Hematopoietic multipotent progenitor cell treated with erythropoietin and hydrocortisone succinate and interleukin-3 and kit ligand, for 8 days (in vitro differentiated cells): ENCODE results near the gene COL9A2.

ENCODE experiments used
- DNase-seq: peaks from one replicate; pipeline ENCODE4 v3.0.0-alpha.2; 2015

COL9A2 gene

GRCh38 chr1:40301541-40302299, 15.4 kb downstream of the COL9A2 start:
- no peak for DNase-seq

DNA sequence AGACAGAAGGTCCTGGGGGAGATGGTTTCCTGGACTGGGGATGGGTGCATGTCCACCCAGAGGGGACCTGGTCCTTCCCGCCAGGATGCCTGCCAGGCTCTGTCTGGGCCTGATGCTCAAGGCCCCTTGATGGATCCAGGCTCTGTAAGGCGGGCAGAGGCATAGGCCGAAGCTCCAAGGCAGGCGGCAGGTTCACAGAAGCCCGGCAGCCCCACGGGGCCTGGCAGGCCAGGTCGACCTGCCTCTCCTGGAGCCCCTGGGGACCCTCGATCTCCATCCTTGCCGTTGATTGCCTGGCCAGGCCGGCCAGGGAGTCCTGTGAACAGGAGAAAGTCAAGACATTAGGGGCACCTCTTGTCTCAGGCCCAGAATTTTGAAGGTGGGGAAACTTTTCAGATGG, 16.0 kb downstream of the COL9A2 start:
- no peak for DNase-seq

DNA sequence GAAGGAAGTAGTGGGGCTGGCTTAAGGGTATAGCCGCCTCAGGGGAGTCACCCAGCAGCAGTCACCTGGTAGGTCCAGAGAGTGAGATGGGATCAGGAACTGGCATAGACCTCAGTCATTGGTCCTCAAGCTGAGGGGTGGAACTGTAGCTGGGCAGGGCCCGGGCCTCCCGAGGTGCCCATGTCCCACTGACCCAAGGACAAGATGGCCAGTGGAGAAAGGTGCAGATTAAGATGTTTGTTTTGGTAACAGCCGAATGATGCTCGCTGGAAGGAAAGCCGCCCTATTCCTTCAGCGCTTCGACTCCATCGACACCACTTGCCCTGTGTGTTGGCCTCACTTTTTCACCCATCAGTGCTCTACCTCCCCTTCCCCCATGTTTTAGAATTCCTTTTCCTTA, 16.4 kb downstream of the COL9A2 start:
- no peak for DNase-seq

DNA sequence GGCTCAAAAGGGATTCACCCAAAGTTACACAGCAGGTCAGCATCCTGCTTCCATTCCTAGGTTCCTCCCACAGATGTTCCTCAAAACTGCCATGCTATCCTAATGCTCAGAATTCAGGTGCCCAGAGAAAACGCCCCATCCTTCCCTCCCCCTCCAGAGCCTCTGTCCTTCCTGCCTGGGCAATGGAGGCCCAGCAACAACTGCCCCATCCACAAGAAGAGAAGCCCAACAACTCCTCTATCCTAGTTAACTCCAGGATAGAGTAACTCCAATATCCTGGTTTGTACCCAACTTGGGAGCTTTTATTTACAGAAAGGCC, 16.9 kb downstream of the COL9A2 start:
- DNase-seq, result no peak

DNA sequence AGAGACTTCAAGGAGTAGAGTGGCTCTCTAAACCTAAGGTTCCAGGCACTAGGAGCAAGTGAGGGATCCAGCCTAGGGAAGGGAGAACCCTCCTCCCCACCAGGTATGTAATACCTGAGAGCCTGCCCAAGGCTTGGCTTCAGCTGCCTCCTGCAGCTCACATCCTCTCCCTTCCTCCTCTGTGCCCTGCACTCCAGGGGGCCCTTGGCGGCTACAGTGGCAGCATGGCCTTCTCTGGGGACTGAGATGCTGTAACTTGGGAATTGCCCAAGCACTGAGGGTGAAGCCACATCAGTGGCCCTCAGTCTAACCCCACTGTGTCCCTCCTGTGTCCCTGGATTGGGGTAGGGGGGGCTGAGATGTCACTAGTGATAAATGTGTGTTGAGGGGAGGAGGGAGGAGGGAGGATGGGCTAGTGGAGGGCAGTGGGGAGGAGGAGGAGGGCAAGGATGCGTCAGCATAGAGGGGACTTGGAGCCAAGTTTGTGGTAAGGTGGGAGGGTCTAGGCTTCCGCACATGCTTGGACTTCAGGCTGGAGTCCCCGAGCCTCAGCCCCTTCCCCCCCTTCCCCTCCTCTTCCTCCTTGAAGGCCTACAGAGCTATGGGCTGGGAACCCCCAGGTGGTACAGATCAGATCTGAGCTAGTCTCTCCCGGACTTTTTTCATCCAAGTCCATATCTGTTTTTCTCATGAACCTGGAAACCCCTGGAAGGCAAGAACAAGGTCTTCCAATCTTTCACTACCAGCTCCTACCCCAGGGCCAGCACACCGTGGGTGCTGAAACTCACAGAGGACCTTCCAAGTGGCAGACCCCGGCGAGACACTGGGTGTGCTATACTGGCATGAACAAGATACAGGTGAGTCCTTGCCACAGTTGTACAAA, 17.5 kb downstream of the COL9A2 start:
- no peak for DNase-seq

GRCh38 chr1:40291293-40291692, 25.8 kb downstream of the COL9A2 start:
- DNase-seq, result no peak

GRCh38 chr1:40281853-40282252, 35.2 kb downstream of the COL9A2 start:
- no peak for DNase-seq

- DNase-seq, result no peak
These were observed 41.0 kb downstream of the COL9A2 start for GRCh38 chr1:40276122-40276521.

GRCh38 chr1:40274331-40274730, 42.8 kb downstream of the COL9A2 start:
- no peak for DNase-seq

DNA sequence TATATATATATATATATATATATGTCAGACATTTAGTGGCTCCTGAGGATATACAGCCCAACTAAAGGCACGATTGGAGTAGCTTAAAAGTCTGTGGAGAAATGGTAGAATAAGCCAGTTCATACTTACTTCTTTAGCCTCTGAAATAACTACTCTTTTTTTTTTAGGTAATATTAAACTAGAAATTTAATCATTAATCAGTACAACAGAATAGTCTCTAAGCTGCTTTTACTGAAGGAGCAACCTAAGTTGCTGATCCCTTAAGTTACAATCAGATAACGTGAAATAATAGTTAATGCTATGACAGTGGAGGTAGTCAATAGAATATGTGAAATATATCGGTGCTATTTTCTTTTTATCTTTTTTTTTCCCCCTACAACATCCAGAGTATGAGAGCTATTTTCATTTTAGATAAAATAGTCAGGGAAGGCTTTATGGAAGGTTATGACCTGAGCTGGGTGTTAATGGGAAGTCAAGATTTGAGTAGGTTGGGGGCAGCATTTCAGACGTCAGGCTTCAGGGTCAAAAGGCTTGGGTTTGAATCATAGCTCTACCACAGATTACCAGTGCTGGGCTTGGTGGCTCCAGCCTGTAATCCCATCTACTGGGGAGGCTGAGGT, 43.4 kb downstream of the COL9A2 start:
- no peak for DNase-seq

DNA sequence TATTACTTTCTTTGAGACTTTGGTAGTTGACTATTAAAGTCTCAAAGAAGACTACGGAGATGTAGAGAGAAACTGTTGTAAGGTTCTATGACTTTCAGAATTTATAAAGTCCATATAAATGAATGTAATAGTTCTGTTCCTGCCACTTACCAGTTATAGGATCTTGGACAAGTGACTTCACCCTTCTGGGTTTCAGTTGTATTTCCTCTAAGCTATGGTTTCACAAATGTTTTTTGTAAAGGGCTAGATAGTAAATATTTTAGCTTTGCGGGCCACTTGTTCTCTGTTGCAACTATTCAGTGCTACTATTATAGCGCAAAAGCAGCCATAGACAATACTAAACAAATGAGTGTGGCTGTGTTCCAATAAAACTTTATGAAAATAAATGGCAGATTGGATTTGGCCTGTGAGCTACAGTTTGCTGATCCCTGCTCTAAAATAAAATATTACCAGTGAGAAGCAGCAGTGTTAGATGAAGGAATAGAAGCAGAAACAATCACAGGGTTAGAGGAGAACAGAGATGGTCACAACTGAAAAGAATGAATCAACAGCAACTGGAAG, 44.4 kb downstream of the COL9A2 start:
- DNase-seq, result no peak

DNA sequence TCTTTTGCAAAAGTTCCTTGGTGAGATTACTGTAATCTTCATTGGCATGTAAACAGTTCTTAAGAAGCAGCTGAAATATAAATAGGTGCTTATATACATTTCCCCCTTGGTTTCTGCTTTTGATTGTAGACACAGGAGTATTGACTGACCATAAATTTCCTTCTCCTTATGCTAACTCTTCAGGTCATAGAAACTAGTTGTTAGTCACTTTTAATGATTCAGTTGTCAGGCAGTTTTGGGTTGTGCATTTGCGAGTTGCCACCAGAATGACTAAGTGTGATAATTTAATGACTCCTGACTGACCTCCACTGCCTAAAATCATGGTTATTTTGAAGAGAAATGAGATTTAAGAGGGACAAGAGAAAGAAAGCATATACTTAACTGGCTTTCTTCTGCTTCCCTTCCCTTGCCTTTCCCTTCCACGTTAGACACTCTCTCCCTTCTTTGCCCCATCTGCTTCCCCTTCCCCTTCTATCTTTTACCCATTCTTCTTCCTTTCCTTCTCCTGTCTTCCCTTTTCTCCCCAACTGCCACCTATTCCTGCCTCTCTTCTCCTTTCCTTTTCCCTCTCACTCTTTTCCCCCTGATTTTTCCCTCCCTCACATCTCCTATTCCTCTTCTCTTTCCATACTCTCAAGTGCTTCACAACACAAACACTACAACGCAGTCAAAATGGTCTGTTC, 46.8 kb downstream of the COL9A2 start:
- DNase-seq, result no peak

DNA sequence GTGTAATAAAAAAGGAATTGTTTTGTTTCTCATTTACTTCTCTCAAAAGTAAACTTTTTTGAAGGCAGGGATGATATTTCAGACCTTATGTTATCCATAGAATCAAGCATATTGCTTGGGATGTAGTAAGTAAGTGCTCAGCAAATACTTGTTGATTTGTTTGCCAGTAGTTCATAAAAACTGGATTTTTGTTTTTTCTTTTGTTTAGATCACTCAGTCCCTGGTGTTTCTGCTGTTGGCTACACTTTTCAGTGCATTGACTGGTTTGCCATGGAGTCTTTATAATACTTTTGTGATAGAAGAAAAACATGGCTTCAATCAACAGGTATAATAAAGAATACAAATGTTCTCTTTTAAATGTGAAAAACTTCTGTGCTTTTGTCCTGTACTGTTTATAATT, 48.9 kb downstream of the COL9A2 start:
- DNase-seq, result no peak

GRCh38 chr1:40267767-40268187, 49.3 kb downstream of the COL9A2 start:
- DNase-seq, result peak; percentile 69

- no peak for DNase-seq
These were observed 50.1 kb downstream of the COL9A2 start for GRCh38 chr1:40266786-40267535.

DNA sequence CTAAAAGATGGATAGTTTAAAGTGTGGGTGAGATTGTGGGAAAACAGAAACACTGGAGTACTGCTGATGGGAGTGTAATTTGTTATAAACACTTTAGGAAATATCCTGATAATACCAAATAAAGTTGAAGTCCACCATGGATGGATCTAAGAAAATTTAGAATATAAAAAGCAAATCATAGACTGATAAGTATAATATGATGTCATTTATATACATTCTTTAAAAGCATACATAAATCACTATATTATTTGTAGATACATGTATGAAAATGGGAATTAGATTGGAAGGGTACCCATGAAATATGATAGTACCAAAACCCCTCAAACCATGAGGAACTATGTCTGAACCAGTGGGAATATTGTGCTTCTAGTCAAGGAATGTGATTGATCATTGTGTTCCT, 51.2 kb downstream of the COL9A2 start:
- DNase-seq, result no peak

GRCh38 chr1:40265298-40265697, 51.8 kb downstream of the COL9A2 start:
- no peak for DNase-seq

GRCh38 chr1:40264354-40264781, 52.7 kb downstream of the COL9A2 start:
- DNase-seq, result no peak

DNA sequence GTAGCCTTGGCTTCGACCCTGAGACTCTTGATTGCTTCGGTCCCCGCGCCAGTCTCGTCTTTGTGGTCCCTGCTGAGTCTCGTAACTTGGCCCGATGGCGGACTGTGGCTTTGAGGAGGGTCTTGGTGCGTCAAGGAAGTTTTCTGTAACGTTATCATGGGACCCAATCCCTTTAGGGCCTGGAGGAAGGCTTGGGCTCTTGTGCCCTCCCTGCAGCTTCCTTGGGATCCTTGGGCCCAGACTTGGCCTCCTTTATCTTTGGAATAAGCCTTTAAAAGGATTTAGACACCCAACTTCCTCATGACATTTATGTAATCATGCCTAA, 58.7 kb downstream of the COL9A2 start:
- peak; percentile 40 for DNase-seq

GRCh38 chr1:40257688-40258444, 59.2 kb downstream of the COL9A2 start, which contains the start of gene ZMPSTE24:
Gene ZMPSTE24 (plus strand): TSS chr1:40258236. CDS start chr1:40258272, 36 bp downstream.
- DNase-seq, result peak; percentile 98

DNA sequence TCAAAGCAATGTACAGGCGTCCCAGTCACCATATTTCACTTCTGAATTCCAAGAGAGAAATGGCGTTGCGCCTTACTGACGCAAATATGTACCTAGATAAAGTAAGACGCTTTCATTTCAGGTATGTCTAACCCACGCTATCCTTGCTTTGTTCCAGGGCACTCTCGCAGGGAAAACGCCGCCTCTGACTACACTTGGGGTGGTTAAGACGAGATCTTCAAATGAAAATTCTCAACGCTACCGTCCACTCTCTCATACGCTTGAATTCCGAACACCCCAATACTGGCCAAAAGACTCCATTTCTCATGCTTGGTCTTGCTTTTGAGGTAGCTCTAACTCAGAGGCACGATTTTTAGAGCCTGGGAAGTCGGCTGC, 59.8 kb downstream of the COL9A2 start:
- DNase-seq, result no peak
